GM12873 (cell line): Measurements from ENCODE around the gene TMED5.

Source experiments
- CTCF ChIP-seq: IDR thresholded peaks from 2 replicates; pipeline ENCODE4 v1.5.1; 2012; ENCODE audit warnings: low read depth, mild to moderate bottlenecking, moderate library complexity, low read length, control low read depth; ENCODE audit not compliant: insufficient read depth; ENCODE audit errors: missing control alignments

TMED5 gene

GRCh38 chr1:93205892-93206566, 25.8 kb upstream of the TMED5 start:
- TF ChIP-seq CTCF: no peak

GRCh38 chr1:93200714-93201113, 20.5 kb upstream of the TMED5 start:
- TF ChIP-seq CTCF: no peak

GRCh38 chr1:93200086-93200620, 19.9 kb upstream of the TMED5 start:
- no peak for TF ChIP-seq CTCF

- no peak for TF ChIP-seq CTCF
Measured at GRCh38 chr1:93199150-93199549, 18.9 kb upstream of the TMED5 start.

GRCh38 chr1:93196591-93196990, 16.4 kb upstream of the TMED5 start:
- no peak for TF ChIP-seq CTCF

GRCh38 chr1:93194231-93194990, 14.2 kb upstream of the TMED5 start:
- no peak for TF ChIP-seq CTCF

GRCh38 chr1:93190432-93190831, 10.2 kb upstream of the TMED5 start:
- no peak for TF ChIP-seq CTCF
